NCI-H1930 (cell line): ENCODE results near the gene GALNT14.
A peak's percentile ranks its signal among the peaks of the same experiment; 100 is the strongest.
"Not testable (repeated sequence)": the region's sequence is repeated elsewhere in the genome, so short reads cannot be mapped to it uniquely, and the experiment has no call there.

Source experiments
- DNase-seq, 2 experiments: peaks; one replicate each; lab custom pipeline; 2025; lab: John Stamatoyannopoulos, UW

Gene GALNT14

DNA sequence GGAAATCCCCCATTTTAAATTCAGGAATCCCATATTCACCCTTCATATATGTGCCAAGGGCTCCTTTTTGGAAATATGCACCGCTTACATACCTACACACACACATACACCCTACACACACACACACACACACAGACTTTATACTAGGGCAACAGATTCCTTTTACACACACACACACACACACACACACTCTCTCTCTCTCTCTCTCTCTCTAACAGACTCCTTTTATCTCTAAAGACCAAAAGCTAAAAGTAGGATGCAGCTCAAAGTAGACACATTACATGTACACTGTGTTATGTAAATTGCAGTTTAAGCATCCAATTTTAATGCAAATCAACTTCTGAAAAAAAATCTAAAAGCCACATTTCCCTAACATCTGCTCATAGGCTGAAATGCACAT, 200.0 kb downstream of the GALNT14 start:
- DNase-seq: no peak

DNA sequence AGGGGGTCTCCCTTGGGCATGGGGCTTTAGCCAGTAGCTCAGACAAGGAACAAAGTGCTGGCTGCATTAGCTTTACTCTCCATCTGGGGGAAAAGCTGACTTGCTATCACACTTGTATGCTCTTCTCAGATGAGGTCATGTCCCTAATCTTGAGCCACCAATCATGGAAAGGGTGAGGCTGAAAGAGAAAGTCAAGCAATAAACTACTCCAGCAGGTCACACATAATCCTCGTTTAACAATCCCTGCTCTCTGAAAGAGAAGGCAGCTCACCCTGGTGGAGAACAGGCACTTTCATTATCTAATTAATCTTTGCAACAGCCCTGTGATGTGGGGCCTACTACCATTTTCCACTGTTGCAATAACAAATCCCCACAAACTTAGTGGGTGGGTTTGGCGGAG, 201.3 kb downstream of the GALNT14 start:
- no peak for DNase-seq

DNA sequence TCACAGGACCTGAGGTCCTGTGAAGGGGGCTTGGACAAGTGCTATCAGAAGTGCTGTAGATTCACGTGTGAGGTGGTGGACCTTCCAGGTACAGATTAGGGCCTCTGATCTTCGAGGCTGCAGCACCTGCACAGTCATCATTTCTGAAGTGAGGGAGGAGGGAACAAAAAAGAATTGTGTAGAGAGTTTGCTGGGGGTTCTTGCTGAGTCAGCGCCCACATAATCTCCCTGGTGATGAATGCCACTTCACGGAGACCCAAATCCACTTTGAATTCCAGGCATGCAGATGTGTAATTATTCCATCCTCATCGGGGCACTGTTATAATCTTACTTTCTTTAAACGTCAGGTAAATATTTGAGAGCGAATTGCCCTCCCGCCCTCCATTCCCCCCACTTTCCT, 202.4 kb downstream of the GALNT14 start:
- DNase-seq: no peak

DNA sequence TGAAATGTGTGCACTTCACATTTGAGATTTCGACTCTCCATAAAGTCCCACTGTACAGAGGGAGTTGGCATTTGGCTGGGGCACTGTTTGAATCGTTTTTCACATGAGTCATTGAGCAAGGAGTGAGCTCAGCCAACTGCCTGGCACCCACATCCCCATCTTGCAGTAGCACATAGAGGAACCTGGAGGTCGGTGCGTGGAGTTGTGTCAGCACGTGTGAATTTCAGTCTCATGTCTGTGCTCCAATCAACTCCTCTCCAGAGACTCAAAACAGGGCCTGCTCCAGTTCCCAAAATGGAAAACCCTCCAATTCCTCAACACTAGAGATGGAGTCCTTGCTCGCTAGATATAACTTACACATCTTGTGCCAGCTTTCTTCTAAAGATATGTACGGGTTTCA, 204.2 kb downstream of the GALNT14 start:
- no peak for DNase-seq

DNA sequence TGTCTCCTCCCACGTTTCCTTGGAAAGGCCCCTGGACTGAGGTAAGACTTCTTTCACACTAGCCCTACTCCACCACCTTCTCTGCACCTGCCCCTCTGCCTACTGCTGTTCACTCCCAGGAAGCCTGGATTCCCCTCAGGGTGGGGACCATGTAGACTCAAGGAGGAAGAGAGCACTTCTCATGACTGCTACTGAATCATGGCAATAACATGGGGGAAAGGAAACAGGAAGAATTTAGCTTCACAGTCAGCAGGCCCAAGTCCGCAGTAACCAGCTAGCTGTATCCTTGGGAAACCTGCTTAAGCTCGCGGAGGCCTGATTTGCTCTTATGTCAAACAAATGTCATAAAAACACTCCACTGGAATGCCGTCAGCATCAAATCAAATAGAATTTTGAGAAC, 204.7 kb downstream of the GALNT14 start:
- DNase-seq: no peak

DNA sequence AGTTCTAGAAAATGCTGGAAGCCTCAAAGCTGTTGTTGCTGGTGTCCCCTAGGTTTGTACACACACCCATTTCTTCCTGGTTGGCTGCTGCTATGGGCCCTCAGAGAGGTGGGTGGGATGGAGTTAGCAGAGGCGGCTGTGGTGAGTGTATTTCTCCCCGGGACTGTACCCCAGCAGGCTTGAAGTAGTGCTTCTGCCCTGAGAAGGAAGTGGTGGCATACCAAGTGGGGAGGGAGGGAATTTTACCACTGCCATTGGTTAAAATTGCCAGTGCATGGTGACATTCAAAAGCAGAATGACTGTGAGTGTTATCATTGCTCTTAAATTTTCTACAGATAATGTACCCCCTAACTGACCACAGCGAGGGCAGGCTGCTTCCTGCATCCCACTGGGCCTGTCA, 205.4 kb downstream of the GALNT14 start:
- DNase-seq: no peak

DNA sequence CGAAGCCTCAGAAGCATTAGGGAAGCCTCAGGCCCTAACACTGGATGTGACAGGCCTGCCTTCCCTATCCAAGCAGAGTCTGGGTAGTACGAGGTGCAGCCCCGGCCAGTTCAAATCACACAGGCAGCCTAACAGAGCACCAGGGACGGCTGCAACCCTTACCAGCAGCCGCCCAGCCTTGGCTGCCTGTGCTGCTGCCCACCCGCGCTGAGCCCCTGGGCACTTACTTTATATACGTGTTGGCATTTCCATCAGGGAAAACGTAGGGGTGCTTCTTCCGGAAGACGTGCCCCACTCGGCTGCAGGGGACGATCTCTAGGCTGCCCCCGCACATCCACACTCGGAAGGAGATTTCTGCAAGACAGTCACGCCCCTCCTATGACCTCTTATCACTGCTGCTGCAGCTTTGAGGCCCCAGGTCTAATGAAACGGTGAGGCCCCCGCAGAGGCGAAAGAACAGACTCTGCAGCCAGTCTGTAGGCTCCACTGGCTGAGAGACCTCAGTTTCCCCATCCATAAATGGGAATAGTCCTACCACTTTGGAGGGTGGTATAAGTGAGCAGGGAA, 206.3 kb downstream of the GALNT14 start:
- no peak for DNase-seq

DNA sequence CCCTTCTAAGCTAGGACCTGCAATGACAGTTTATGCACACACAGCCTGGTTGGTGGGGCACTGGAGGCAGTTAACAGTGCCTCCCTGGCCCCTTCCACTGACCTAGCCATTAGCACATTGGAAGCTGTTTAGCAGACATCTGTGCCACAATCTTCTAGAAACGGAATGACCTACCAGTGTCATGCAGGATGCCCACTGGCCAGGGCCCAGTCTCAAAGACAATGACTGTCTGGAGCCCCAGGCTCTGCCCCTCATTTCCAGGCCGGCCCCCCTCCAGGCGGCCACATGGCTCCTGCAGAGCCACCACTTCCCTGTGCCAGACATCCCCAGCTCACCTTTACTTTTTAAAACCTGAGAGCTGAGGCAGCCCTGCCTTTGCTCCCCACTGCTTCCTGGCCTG, 207.5 kb downstream of the GALNT14 start:
- DNase-seq: no peak

DNA sequence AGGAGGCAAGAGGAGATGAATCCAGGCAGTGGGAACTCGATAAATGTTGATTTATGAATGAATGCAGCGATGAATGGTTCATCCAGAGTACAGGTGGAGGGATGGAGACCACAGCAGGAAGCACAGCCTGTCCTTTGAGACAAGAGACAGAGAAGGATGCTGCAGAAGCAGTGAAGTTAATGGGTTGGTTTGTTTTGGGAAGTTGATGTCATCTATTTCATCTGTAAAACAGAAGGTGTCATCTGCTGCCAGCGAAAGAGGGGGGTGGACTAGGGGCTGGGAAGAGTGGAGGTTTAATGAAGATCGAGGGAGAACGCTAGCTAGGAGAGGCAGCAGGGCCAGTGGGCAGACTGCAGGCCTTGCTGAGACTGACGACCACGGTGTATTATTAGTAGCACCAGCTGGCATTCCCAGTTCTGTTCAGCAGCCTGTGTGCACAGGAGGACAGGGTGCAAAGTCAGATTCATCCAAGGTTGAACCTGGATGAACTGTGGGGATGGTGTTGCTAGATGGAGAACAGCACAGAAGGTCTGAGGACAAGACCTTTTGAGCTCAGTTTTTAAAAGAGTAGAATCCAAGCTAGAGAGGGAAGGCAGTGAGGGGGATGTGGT, 210.7 kb downstream of the GALNT14 start:
- DNase-seq: no peak

DNA sequence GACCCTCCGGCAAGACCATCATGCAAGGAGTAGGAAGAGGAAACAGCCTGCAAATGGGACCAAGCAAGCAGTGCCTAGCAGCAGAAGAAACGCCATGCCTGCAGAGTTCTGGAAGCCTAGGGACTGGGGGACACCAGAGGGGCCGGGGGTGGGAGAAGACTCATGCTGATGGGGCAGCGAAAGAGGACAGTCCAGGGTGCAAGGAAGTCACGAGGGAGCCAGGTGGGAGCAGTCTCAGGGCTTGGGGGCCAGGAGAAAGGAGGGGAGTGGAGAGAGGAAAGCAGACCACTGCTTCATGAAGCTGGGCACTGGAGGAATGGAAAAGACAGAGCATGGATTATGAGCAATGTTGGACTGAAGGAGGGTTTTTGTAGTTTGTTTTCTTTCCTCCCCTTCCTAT, 211.6 kb downstream of the GALNT14 start:
- no peak for DNase-seq

DNA sequence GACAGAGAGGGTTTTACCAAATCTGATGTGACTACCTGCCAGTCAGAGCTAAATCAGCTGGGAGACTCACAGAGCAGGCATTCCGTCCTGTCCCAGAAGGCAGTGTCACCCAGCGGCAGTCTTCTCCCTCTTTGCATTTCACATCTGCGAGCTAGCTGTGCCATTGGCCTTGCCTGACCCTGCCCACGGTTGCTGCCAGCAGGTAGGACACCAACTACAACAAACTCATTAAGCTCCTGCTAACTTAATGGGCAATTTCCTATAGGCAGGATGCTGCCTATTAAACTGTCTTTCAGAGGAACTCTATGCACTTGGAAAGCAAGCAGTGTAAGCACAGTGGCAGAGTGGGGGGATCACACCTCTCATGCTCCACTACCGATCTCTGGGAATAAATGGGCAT, 214.6 kb downstream of the GALNT14 start:
- no peak for DNase-seq

DNA sequence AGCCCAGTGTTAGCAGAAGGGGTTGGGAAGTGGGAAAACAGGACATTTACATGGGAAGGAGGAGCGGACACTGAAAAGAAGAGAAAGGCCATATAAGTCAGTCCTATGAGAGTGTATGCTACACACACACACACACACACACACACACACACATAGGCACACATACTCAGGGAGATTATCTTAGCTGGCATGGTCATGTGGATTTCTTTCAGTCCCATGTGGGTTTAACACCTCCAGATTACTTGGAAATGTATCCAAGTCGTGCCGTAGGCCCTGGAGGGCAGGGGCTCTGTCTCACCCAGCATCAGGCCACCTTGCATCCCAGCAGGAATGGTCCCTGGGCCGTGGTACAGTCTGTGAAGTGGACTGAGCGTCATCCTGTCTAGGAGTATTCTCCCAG, 217.7 kb downstream of the GALNT14 start:
- DNase-seq: no peak

DNA sequence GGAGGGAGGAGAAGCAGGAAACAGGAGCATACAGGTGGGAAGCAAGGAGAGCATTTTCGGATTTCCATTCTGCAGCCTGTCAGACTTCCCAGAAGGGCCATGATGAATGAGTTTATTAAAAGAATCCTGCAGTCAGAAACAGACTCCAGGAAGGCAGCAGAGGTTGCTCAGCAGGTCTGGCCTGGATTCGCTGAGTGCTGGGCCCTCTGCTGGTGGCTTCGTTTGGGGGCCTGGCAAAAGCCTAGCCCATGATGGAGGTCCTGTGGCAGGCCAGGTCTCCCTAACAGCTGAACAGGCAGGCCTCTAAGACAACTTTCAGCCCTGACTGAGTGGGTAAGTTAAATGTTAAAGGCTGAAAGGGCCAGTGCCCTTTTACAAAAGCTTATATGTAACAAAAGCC, 222.8 kb downstream of the GALNT14 start:
- DNase-seq: peak in 1 of 2 experiments; percentile 5

DNA sequence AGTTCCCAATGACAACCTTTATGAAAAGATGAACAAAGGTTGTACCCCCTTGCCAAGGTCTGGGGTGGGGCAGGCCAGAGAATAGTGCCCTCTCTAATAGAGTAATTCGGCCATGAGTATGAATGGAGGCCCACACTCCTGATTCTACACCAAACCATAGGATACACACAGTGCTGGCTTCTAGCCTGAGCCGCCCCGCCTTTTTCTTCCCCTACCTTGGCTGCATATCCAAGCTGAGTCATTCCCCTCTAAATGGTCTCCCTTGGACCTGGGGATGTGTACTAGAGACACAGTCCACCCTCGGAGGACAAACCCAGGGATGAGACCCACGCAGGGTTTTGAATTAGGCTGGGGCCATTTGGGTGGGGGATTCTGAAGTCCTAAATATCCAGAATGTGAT, 223.8 kb downstream of the GALNT14 start:
- DNase-seq: no peak

DNA sequence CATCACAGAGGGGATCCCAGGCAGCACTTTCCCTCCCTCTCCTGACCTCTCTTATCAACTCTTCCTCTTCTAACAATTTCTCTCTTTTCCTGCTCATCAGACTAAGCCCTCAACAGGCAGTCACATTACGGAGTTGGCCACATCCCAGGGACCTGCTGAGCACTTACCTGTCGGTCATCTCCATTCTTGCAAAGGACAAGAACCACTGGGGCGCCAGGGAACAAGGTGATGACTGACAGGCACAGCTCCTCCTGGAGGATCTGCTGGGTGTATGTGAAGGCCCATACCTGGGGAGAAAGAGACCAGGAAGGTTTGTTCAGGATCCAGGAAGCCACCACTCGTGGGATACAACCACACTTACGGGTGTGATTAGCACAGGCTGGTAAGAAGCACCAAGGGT, 226.2 kb downstream of the GALNT14 start:
- DNase-seq: no peak

DNA sequence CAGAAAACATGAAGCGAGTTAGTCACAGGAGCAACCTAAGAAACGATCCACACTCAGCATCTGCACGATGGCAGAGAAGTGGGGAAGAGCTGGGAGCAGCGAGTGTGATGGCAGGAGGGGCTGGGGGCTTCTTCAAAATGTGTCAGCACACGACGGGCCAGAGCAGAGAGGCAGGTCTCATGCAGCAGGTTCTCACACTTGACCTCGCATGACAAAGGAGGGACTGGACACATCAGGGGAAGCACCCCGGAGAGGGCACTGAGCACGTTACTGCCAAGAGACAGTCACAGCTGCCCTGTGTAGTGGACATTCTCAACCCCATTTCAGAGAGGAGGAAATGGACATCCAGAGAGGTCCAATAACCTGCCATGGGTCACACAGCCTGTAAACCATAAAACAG, 226.9 kb downstream of the GALNT14 start:
- no peak for DNase-seq

DNA sequence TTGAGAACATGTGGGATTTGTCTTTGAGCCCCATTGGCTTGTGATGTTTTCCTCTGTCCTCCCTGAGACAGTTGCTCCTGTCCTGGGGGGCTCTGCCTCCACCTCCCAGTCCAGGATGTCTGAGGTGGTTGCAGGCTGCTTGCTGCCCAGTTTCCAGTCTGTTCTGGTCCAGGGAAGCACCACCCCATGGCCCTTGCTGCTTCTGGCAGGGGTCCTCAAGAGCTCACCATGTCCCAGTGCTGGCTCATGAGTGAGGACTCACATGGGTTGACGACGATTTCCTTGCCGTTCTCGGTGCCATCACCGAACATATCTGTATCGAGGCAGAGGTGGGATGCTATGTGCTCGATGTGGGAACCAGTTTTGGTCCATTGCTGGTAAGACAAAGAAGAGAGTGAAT, 227.6 kb downstream of the GALNT14 start:
- no peak for DNase-seq

DNA sequence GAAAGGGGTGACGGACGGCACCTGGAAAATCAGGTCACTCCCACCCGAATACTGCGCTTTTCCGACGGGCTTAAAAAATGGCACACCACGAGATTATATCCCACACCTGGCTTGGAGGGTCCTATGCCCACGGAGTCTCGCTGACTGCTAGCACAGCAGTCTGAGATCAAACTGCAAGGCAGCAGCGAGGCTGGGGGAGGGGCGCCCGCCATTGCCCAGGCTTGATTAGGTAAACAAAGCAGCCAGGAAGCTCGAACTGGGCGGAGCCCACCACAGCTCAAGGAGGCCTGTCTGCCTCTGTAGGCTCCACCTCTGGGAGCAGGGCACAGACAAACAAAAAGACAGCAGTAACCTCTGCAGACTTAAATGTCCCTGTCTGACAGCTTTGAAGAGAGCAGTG, 233.8 kb downstream of the GALNT14 start:
- not testable (repeated sequence) for DNase-seq

DNA sequence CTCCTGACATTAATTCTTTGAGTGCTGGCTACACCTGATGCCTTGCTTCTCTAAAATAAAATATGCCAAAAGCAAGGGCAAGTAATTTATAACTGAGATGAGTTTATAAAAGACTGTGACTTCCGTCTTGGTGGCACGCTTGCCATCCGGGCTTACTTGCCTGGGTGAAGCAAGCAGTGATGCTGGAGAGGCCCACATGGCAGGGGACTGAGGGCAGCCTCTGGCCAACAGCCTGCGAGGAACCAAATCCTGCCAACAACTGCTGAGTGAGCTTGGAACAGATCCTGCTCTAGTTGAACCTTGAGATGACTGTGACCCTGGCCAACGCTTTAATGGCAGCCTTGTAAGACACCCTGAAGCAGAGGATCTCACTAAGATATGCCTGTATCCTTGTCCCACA, 234.9 kb downstream of the GALNT14 start:
- no peak for DNase-seq

DNA sequence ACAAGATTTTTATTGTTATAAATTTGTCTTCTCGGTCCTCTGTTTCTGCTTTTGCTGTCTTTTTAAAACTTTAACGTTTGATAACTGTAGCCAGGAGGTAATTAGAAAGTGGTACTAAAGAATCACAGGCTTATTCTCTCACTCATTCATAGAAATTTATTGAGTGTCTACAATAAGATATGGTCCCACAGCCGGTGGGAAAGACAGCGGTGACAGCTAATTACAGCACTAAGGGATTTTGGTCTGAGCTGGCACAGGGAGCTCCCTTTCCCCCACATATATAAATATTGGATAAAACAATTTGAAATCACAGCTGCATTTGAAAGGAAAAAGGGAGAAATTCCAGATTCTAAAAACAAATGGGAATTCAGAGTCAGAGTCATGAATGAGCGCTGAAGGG, 237.9 kb downstream of the GALNT14 start:
- DNase-seq: no peak

DNA sequence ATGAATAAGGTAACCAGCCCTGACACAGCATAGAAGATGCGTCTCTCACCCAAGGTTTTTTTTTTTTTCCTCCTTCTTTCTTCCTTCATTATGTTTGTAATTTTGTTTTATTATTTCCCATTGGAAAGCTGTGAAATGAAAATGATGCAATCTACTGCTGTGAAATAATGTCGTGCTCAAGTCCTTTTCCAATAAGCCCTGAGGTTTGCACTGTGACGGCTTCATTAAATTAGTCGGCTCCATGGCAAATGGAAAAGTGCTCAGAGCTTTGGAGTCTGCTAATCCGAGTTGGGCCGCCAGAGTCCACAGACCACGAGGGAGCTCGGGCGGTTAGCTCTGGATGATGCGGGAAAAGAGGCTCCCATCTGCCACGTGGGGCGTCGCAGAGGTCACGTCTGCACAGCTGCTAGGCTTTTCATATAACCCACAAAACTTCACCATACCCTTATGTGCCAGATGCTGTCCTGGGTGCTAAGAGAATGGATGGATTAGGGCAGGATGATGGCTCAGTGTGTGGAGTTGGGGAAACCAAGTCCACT, 238.7 kb downstream of the GALNT14 start:
- no peak for DNase-seq

DNA sequence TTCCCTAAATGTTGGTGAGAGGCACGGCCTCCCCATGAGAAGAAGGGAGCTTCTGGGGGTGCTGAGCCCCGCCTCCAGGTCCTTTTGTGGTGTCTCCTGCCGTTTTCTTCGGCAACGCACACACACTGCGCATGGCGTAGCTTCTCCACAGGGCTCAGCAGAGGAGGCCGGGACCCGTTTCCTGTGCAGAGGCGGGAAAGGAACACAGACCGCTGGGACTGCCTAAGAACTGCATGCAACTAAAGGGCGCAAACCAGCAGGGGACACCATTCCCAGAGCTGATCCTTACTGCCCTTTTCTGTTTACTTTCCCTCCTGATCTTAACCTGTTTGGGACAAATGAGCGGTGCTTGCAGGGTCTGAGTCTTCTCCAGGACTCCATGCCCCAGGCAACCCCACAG, 240.7 kb downstream of the GALNT14 start:
- no peak for DNase-seq

DNA sequence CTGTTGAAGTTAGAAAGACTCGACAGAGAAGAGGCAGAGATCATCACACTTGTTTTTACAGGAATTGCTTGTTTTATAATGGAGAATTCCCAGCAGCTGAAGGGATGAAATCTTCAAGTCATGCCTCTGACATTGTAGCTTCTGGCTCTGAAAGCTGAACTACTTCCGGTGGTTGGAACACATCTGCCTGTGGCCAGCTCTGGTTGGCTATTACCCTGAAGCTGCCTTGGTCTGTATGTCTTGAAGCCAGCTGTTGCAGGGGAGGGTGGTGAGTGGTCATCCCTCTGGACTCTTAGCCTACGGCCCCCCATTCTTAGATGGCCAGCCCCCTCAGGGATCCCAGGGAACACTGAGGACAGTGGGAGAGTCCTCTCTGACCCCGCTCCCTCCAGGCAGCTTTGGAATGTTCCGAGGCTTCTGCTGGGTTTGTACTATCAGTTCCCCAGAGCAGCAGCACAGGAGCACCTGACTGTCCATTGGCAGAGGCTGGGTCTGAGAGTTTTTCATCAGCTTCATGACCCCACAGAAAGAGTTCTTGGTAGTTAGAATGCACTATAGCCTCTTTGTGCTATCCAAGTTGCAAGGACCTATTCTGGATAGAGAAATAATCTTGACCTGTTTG, 243.6 kb downstream of the GALNT14 start:
- no peak for DNase-seq
